K562 (cell line): ENCODE results near the gene TRIM27. TPM values are rescaled to one million over a fixed set of nuclear protein-coding genes. Genes with fewer than 3 reads are reported as not detected.

Experiments
- CHD4 ChIP-seq: fragments of 200-600 bp; sonication (generic); IDR thresholded peaks from 3 replicates; pipeline ENCODE4 v1.6.1; 2012; ENCODE audit warnings: low read depth, mild to moderate bottlenecking, mixed read lengths, low read length, inconsistent platforms; ENCODE audit not compliant: insufficient read depth, insufficient replicate concordance, poor library complexity, severe bottlenecking
- ESRRB ChIP-seq: fragments of 250-450 bp; sonication (Bioruptor Pico); IDR thresholded peaks from 2 replicates; pipeline ENCODE4 v1.5.0; 2020; ENCODE audit warnings: mild to moderate bottlenecking, moderate library complexity, borderline replicate concordance
- ETV5 ChIP-seq: sonication (generic); formaldehyde crosslinking; IDR thresholded peaks from 2 replicates; pipeline ENCODE4 v1.4.0; 2020; ENCODE audit warnings: low read depth, mild to moderate bottlenecking, missing genetic modification reagents
- HMG20A ChIP-seq: fragments of 450-650 bp; formaldehyde crosslinking; conservative IDR thresholded peaks from 2 replicates; pipeline ENCODE4 v1.4.0; 2020; ENCODE audit warnings: mild to moderate bottlenecking, mixed read lengths
- MEF2D ChIP-seq: conservative IDR thresholded peaks from 2 replicates; pipeline ENCODE4 v1.6.1; 2016; ENCODE audit warnings: low read depth, missing genetic modification characterization, missing compliant biosample characterization
- PML ChIP-seq: IDR thresholded peaks from 2 replicates; pipeline ENCODE4 v1.6.1; 2012; ENCODE audit warnings: low read length, inconsistent platforms
- RB1 ChIP-seq: fragments of 450-650 bp; IDR thresholded peaks from 2 replicates; pipeline ENCODE4 v1.6.1; 2017; ENCODE audit warnings: low read depth, mild to moderate bottlenecking
- RUNX1 ChIP-seq: sonication (generic); IDR thresholded peaks from 2 replicates; pipeline ENCODE4 v1.6.1; 2016; ENCODE audit warnings: antibody characterized with exemption, low read depth
- SMARCC2 ChIP-seq: fragments of 450-650 bp; IDR thresholded peaks from 2 replicates; pipeline ENCODE4 v1.6.1; 2017; ENCODE audit warnings: antibody characterized with exemption, moderate library complexity, mild to moderate bottlenecking, low read depth
- ZBTB17 ChIP-seq: fragments of 450-650 bp; formaldehyde crosslinking; IDR thresholded peaks from 2 replicates; pipeline ENCODE4 v1.4.0; 2020; ENCODE audit warnings: mild to moderate bottlenecking
- ZNF347 ChIP-seq: fragments of 450-650 bp; formaldehyde crosslinking; IDR thresholded peaks from 2 replicates; pipeline ENCODE4 v1.4.0; 2020; ENCODE audit warnings: low read depth, mild to moderate bottlenecking, moderate library complexity
- ZNF407 ChIP-seq: fragments of 450-650 bp; IDR thresholded peaks from 2 replicates; pipeline ENCODE4 v1.6.1; 2016; ENCODE audit warnings: low read depth
- polyA plus RNA-seq, 8 experiments: library from polyadenylated mRNA; depleted of rRNA in 4 of 8; stranded (reverse) in 5 of 8; unstranded in 3 of 8; fragments of >200 nt; fragmentation: Nextera tagmentation in 2 of 8; fragmentation: Illumina TruSeq in 1 of 8; extraction: Ambion mirVana in 2 of 8; extraction: Trizol in 1 of 8; gene quantifications; 2 replicates each; pipeline versions ENCODE4 v1.2.1 to v1.2.3, GENCODE V29; 2011 to 2014; ENCODE audit warnings: inconsistent platforms in 1 of 8, missing spikeins in 1 of 8
- total RNA-seq, 7 experiments: library from RNA; depleted of rRNA in 6 of 7; stranded (reverse); fragments of >200 nt in 6 of 7; fragmentation: Illumina TruSeq in 2 of 7; extraction: Trizol in 2 of 7; gene quantifications; 2 replicates each; pipeline versions ENCODE4 v1.2.1 to v1.2.3, GENCODE V29; 2011 to 2021; ENCODE audit warnings: low replicate concordance in 1 of 7
- TF ChIP-seq, protein P1 (sequence below): sonication (generic); formaldehyde crosslinking; IDR thresholded peaks from 2 replicates; pipeline ENCODE4 v1.8.0; 2022; ENCODE audit warnings: mild to moderate bottlenecking, missing genetic modification reagents
- TF ChIP-seq, protein P2 (sequence below): fragments of 250-450 bp; sonication (Bioruptor Pico); IDR thresholded peaks from 2 replicates; pipeline ENCODE4 v1.4.0; 2020; ENCODE audit warnings: mild to moderate bottlenecking, moderate library complexity

Gene TRIM27
- total and polyA plus RNA-seq, 9 of the 15 experiments (the other 6 are each of a cell fraction or from before 2014, with no cell fraction given): 37.7 to 235 (median 122) TPM

- TF ChIP-seq CHD4: no peak
- TF ChIP-seq, protein P1, sequence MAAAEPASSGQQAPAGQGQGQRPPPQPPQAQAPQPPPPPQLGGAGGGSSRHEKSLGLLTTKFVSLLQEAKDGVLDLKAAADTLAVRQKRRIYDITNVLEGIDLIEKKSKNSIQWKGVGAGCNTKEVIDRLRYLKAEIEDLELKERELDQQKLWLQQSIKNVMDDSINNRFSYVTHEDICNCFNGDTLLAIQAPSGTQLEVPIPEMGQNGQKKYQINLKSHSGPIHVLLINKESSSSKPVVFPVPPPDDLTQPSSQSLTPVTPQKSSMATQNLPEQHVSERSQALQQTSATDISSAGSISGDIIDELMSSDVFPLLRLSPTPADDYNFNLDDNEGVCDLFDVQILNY (CRISPR knock-in tag): no peak
- no peak for TF ChIP-seq HMG20A (CRISPR knock-in tag)
- no peak for TF ChIP-seq ZNF347
- TF ChIP-seq ESRRB (CRISPR knock-in tag): no peak
- no peak; the same call in 1 of the 2 replicates for TF ChIP-seq SMARCC2
- TF ChIP-seq ZNF407: peak; percentile 58; the same call in 1 of the 2 replicates
- TF ChIP-seq RB1: peak; percentile 83
- peak; percentile 21 for TF ChIP-seq PML
- 0 out of 2 replicates have a peak, but pooled peaks have one; percentile 15 for TF ChIP-seq MEF2D
- no peak for TF ChIP-seq RUNX1
- no peak for TF ChIP-seq ZBTB17 (CRISPR knock-in tag)
- TF ChIP-seq, protein P2, sequence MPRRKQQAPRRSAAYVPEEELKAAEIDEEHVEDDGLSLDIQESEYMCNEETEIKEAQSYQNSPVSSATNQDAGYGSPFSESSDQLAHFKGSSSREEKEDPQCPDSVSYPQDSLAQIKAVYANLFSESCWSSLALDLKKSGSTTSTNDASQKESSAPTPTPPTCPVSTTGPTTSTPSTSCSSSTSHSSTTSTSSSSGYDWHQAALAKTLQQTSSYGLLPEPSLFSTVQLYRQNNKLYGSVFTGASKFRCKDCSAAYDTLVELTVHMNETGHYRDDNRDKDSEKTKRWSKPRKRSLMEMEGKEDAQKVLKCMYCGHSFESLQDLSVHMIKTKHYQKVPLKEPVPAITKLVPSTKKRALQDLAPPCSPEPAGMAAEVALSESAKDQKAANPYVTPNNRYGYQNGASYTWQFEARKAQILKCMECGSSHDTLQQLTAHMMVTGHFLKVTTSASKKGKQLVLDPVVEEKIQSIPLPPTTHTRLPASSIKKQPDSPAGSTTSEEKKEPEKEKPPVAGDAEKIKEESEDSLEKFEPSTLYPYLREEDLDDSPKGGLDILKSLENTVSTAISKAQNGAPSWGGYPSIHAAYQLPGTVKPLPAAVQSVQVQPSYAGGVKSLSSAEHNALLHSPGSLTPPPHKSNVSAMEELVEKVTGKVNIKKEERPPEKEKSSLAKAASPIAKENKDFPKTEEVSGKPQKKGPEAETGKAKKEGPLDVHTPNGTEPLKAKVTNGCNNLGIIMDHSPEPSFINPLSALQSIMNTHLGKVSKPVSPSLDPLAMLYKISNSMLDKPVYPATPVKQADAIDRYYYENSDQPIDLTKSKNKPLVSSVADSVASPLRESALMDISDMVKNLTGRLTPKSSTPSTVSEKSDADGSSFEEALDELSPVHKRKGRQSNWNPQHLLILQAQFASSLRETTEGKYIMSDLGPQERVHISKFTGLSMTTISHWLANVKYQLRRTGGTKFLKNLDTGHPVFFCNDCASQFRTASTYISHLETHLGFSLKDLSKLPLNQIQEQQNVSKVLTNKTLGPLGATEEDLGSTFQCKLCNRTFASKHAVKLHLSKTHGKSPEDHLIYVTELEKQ: no peak
- TF ChIP-seq ETV5 (CRISPR knock-in tag): peak; percentile 78
Observed at GRCh38 chr6:28880894-28881780, 42.6 kb downstream of the TRIM27 start (continued).
